SK-N-SH (cell line): ENCODE data around the gene SHANK1. TPM values are rescaled to one million over a fixed set of nuclear protein-coding genes. Genes with fewer than 3 reads are reported as not detected.

Source experiments
- CTCF ChIA-PET: fragments of 300-600, 350-600 bp; formaldehyde crosslinking; extraction: SDS; loops from one replicate; lab custom pipeline; 2021; lab: Yijun Ruan, JAX
- POLR2A ChIA-PET: fragments of 350-600 bp; sonication (Branson Sonifier 250); formaldehyde crosslinking; extraction: SDS; loops from one replicate; lab custom pipeline; 2020; ENCODE audit warnings: antibody characterized with exemption, inconsistent platforms; lab: Yijun Ruan, JAX
- DNase-seq: peaks from one replicate; pipeline ENCODE4 v3.0.0; 2012
- H2AFZ ChIP-seq: fragments of 200-600 bp; sonication (generic); 2 replicates; pipeline ENCODE4 v1.8.1; 2016; ENCODE audit warnings: antibody characterized with exemption, mild to moderate bottlenecking, low read depth
- H3F3A ChIP-seq: fragments of 200-600 bp; sonication (generic); replicated peaks from 2 replicates; pipeline ENCODE3; 2016; ENCODE audit warnings: antibody characterized with exemption, mild to moderate bottlenecking; ENCODE audit not compliant: insufficient read depth
- H3K27ac ChIP-seq, 2 experiments: fragments of 200-500 bp in 1 of 2; fragments of 200-600 bp in 1 of 2; sonication (Bioruptor generic) in 1 of 2; sonication (generic), shearing (Covaris generic) in 1 of 2; 2 replicates each; pipeline versions ENCODE4 v1.5.1 to v1.6.1; 2014 to 2016; ENCODE audit warnings: low read depth in 2 of 2, inconsistent platforms in 1 of 2, low read length in 1 of 2, mild to moderate bottlenecking in 1 of 2, mixed read lengths in 1 of 2
- H3K27me3 ChIP-seq: fragments of 200-600 bp; sonication (generic), shearing (Covaris generic); 2 replicates; pipeline ENCODE4 v1.6.1; 2016; ENCODE audit warnings: mixed run types; ENCODE audit not compliant: insufficient read depth
- H3K36me3 ChIP-seq, 2 experiments: fragments of 200-500 bp in 1 of 2; fragments of 200-600 bp in 1 of 2; sonication (Bioruptor generic) in 1 of 2; sonication (generic) in 1 of 2; replicated peaks in 1 of 2; 2 replicates each; pipeline versions ENCODE3 to v1.5.1; 2014 to 2016; ENCODE audit warnings: low read length in 1 of 2, mild to moderate bottlenecking in 1 of 2; ENCODE audit not compliant: insufficient read depth in 2 of 2, control insufficient read depth in 1 of 2
- H3K4me1 ChIP-seq, 2 experiments: fragments of 200-500 bp in 1 of 2; fragments of 200-600 bp in 1 of 2; sonication (Bioruptor generic) in 1 of 2; sonication (generic), shearing (Covaris generic) in 1 of 2; 2 replicates each; pipeline versions ENCODE4 v1.5.1 to v1.6.1; 2014 to 2016; ENCODE audit warnings: low read depth in 1 of 2, low read length in 1 of 2, mixed run types in 1 of 2; ENCODE audit not compliant: insufficient read depth in 2 of 2, control insufficient read depth in 1 of 2
- H3K4me2 ChIP-seq: fragments of 200-600 bp; sonication (generic), shearing (Covaris generic); 2 replicates; pipeline ENCODE4 v1.6.1; 2017; ENCODE audit warnings: mixed run types
- H3K4me3 ChIP-seq, 2 experiments: fragments of 200-500 bp in 1 of 2; fragments of 200-600 bp in 1 of 2; sonication (Bioruptor generic) in 1 of 2; sonication (generic), shearing (Covaris generic) in 1 of 2; 2 replicates each; pipeline versions ENCODE4 v1.5.1 to v1.8.1; 2014 to 2016; ENCODE audit warnings: low read depth in 2 of 2, inconsistent platforms in 1 of 2, low read length in 1 of 2, mild to moderate bottlenecking in 1 of 2, mixed read lengths in 1 of 2, moderate library complexity in 1 of 2
- H3K79me2 ChIP-seq: fragments of 200-600 bp; sonication (generic); 2 replicates; pipeline ENCODE4 v1.8.1; 2017; ENCODE audit warnings: mild to moderate bottlenecking; ENCODE audit not compliant: insufficient read depth
- H3K9ac ChIP-seq: fragments of 200-600 bp; sonication (generic); 2 replicates; pipeline ENCODE4 v1.6.1; 2017; ENCODE audit warnings: mixed run types
- H3K9me2 ChIP-seq: fragments of 200-600 bp; sonication (generic); 2 replicates; pipeline ENCODE4 v1.6.1; 2017; ENCODE audit warnings: mixed run types
- H3K9me3 ChIP-seq: fragments of 200-600 bp; sonication (generic); 2 replicates; pipeline ENCODE4 v1.6.1; 2017; ENCODE audit warnings: mixed run types, mild to moderate bottlenecking, moderate library complexity
- H4K20me1 ChIP-seq: fragments of 200-600 bp; sonication (generic); 2 replicates; pipeline ENCODE4 v1.6.1; 2017; ENCODE audit warnings: mild to moderate bottlenecking, mixed run types; ENCODE audit not compliant: insufficient read depth
- ELF1 ChIP-seq: IDR thresholded peaks from 2 replicates; pipeline ENCODE4 v1.4.0; 2012
- EZH2phosphoT487 ChIP-seq: fragments of 200-600 bp; sonication (generic); IDR thresholded peaks from 2 replicates; pipeline ENCODE4 v1.6.1; 2017; ENCODE audit warnings: low read depth, mixed run types, mild to moderate bottlenecking, antibody characterized with exemption, moderate library complexity, borderline replicate concordance
- FOSL2 ChIP-seq: IDR thresholded peaks from 2 replicates; pipeline ENCODE4 v1.4.0; 2012; ENCODE audit warnings: low read depth, mild to moderate bottlenecking, moderate library complexity, borderline replicate concordance
- FOXM1 ChIP-seq: IDR thresholded peaks from 2 replicates; pipeline ENCODE4 v1.4.0; 2012; ENCODE audit warnings: low read depth, mild to moderate bottlenecking
- GABPA ChIP-seq: IDR thresholded peaks from 2 replicates; pipeline ENCODE4 v1.4.0; 2012; ENCODE audit warnings: low read depth, mild to moderate bottlenecking
- IRF3 ChIP-seq: fragments of 150-350 bp; IDR thresholded peaks from 2 replicates; pipeline ENCODE4 v1.6.1; 2016; ENCODE audit warnings: mild to moderate bottlenecking, low read depth, low read length
- MAX ChIP-seq: IDR thresholded peaks from 2 replicates; pipeline ENCODE4 v1.4.0; 2012; ENCODE audit warnings: low read depth
- MEF2A ChIP-seq: IDR thresholded peaks from 2 replicates; pipeline ENCODE4 v1.4.0; 2012; ENCODE audit warnings: low read depth, borderline replicate concordance
- MXI1 ChIP-seq: IDR thresholded peaks from 2 replicates; pipeline ENCODE4 v1.6.1; 2012; ENCODE audit warnings: mild to moderate bottlenecking, low read depth, low read length, improper control_type of control experiment
- PBX3 ChIP-seq: IDR thresholded peaks from 2 replicates; pipeline ENCODE4; 2012
- RCOR1 ChIP-seq: fragments of 150-350 bp; IDR thresholded peaks from 2 replicates; pipeline ENCODE4 v1.6.1; 2017; ENCODE audit warnings: antibody characterized with exemption, low read length
- REST ChIP-seq: IDR thresholded peaks from 2 replicates; pipeline ENCODE4 v1.6.1; 2012; ENCODE audit warnings: mild to moderate bottlenecking, low read depth, low read length, moderate library complexity
- RFX5 ChIP-seq: IDR thresholded peaks from 2 replicates; pipeline ENCODE4 v1.6.1; 2012; ENCODE audit warnings: mild to moderate bottlenecking, improper control_type of control experiment, low read length
- RXRA ChIP-seq: IDR thresholded peaks from 2 replicates; pipeline ENCODE4 v1.4.0; 2012; ENCODE audit warnings: low read depth, mild to moderate bottlenecking, borderline replicate concordance
- SIN3A ChIP-seq: IDR thresholded peaks from 2 replicates; pipeline ENCODE4 v1.6.1; 2012; ENCODE audit warnings: low read depth, mild to moderate bottlenecking, low read length, moderate library complexity, borderline replicate concordance
- USF2 ChIP-seq: fragments of 150-350 bp; IDR thresholded peaks from 2 replicates; pipeline ENCODE4 v1.6.1; 2017; ENCODE audit warnings: antibody characterized with exemption, low read length, low read depth, borderline replicate concordance
- YY1 ChIP-seq: IDR thresholded peaks from 2 replicates; pipeline ENCODE4 v1.4.0; 2012; ENCODE audit warnings: low read depth, mild to moderate bottlenecking
- WGBS: methylation state at CpG from one replicate; pipeline ENCODE4 v1.1.6; 2017; ENCODE audit warnings: low lambda C conversion rate; 5-methylcytosine and 5-hydroxymethylcytosine counted together
- polyA plus RNA-seq, 3 experiments: library from polyadenylated mRNA; depleted of rRNA; stranded (reverse); fragments of >200 nt; gene quantifications; 2 replicates each; pipeline ENCODE4 v1.2.3, GENCODE V29; 2012

SHANK1 gene
- polyA plus RNA-seq, 1 of the 3 experiments (the other 2 are of a cell fraction) = 0.28 TPM

GRCh38 chr19:50688766-50689165 lies 30.8 kb downstream of the SHANK1 start (continued):
- no peak for TF ChIP-seq SIN3A

- Histone ChIP-seq H3K4me3 (no peak overlapping the region), H3K79me2 (no peaks in the 10 kb centered on the region), H3K4me1 (no peaks in the 10 kb centered on the region), H3K4me2 (no peak overlapping the region), H3K9me3 (no peaks in the 10 kb centered on the region), H3F3A (no peaks in the 10 kb centered on the region), H3K9me2 (no peaks in the 10 kb centered on the region), H2AFZ (no peak overlapping the region), H4K20me1 (no peaks in the 10 kb centered on the region), H3K36me3 (no peaks in the 10 kb centered on the region), H3K9ac (no peak overlapping the region), H3K27ac (no peak overlapping the region), H3K27me3 (no peaks in the 10 kb centered on the region)
- TF ChIP-seq EZH2phosphoT487 (no peak), USF2 (no peak), IRF3 (no peak), YY1 (no peak), REST (no peak), RXRA (no peak), SIN3A (no peak), FOSL2 (no peak), MEF2A (no peak), RFX5 (no peak), GABPA (no peak), PBX3 (no peak), ELF1 (no peak), FOXM1 (no peak), RCOR1 (no peak), MAX (no peak), MXI1 (no peak)
- CTCF ChIA-PET = interaction anchor here (0.7 kb wide), 1 partner anchor 19 kb away, joined by 3 read pairs; no protein-coding TSS in a partner anchor
- WGBS = 67% methylated on average over 37 of the region's 50 CpGs
- POLR2A ChIA-PET = no interaction called here
- DNase-seq = no peak
These were observed 33.1 kb downstream of the SHANK1 start for GRCh38 chr19:50686310-50687032.
